Right ventricle myocardium inferior (tissue), 1 donor: Measurements from ENCODE around the gene VARS2. TPM values are rescaled to one million over a fixed set of nuclear protein-coding genes. Genes with fewer than 3 reads are reported as not detected.
"Not testable (repeated sequence)": the region's sequence is repeated elsewhere in the genome, so short reads cannot be mapped to it uniquely, and the experiment has no call there.

Experiments used
- ATAC-seq: fragments of 200-7000 bp; cut with Tn5 transposase; one replicate; pipeline ENCODE4 v1.9.1; 2020; ENCODE audit warnings: mild to moderate bottlenecking, moderate library complexity
- DNase-seq: peaks from one replicate; pipeline ENCODE4 v3.0.0; 2021; ENCODE audit errors: missing footprints
- intact Hi-C: fragments of 100-400 bp; cut with DNase I; formaldehyde crosslinking; loops from one replicate; pipeline ENCODE4 v1.11.0; 2022
- long read RNA-seq: library from polyadenylated mRNA; unstranded; transcript quantifications from one replicate; pipeline ENCODE4 v2.0.0, GENCODE V29; 2021
- total RNA-seq: library from RNA; stranded (reverse); fragmentation: NEBNext Ultra II Directional; extraction: Animal tissue kit (Norgen Biotek cat#: 25700); gene quantifications from one replicate; pipeline ENCODE4 v1.2.1, GENCODE V29; 2021
- donor health status: DM: no; HTN: yes; CAD: no; lungs with severe emphysema.

The VARS2 gene
- 18.3 TPM for total RNA-seq
- long read RNA-seq, full-length matches to known transcripts = 3 of 13 reads
- long read RNA-seq, partial matches to known transcripts = 3 of 13 reads
- long read RNA-seq, other reads (novel, unspliced or antisense) = 7 of 13 reads

GRCh38 chr6:30914076-30914853 is at the start of gene VARS2:
VARS2 (plus strand) TSS chr6:30914238; CDS start chr6:30914837, 599 bp downstream.
- DNase-seq = peak; percentile 94
- peak; percentile 98 for ATAC-seq
- intact Hi-C loops = loop anchor here (1.0 to 2.0 kb wide), 2 partner anchors 129 to 154 kb away; no protein-coding TSS in a partner anchor

- DNase-seq = no peak
- intact Hi-C loops = no loop called here
- no peak for ATAC-seq
Observed at GRCh38 chr6:30864325-30864724, 49.7 kb upstream of the VARS2 start.

- intact Hi-C loops, DNase-seq, ATAC-seq: not testable (repeated sequence)
Observed at GRCh38 chr6:30869241-30869749, 44.7 kb upstream of the VARS2 start.

GRCh38 chr6:30870546-30870945 is 43.5 kb upstream of the VARS2 start:
- intact Hi-C loops = no loop called here
- DNase-seq (no peak), ATAC-seq (no peak)

GRCh38 chr6:30871592-30872183 is 42.4 kb upstream of the VARS2 start:
- ATAC-seq = no peak
- intact Hi-C loops = no loop called here
- DNase-seq = no peak

- intact Hi-C loops = no loop called here
- DNase-seq (no peak), ATAC-seq (no peak)
Observed at GRCh38 chr6:30873137-30873640, 40.8 kb upstream of the VARS2 start.

- DNase-seq, ATAC-seq, intact Hi-C loops: not testable (repeated sequence)
Observed at GRCh38 chr6:30873795-30874194, 40.2 kb upstream of the VARS2 start.

- intact Hi-C loops = loop anchor here (2.0 to 5.0 kb wide), 3 partner anchors 133 to 198 kb away; partner anchors contain the start of genes FLOT1, IER3 and TUBB
- DNase-seq (no peak), ATAC-seq (no peak)
Observed at GRCh38 chr6:30875244-30876038, 38.6 kb upstream of the VARS2 start.

- ATAC-seq (no peak), DNase-seq (no peak)
- intact Hi-C loops = loop anchor here (2.0 to 5.0 kb wide), 3 partner anchors 134 to 199 kb away; partner anchors contain the start of genes FLOT1, IER3 and TUBB
Observed at GRCh38 chr6:30876039-30876730, 37.9 kb upstream of the VARS2 start.

GRCh38 chr6:30877419-30878262 is 36.4 kb upstream of the VARS2 start:
- intact Hi-C loops = loop anchor here (1.0 to 5.0 kb wide), 4 partner anchors 49 to 200 kb away; partner anchors contain the start of genes FLOT1, IER3 and TUBB
- DNase-seq (peak; percentile 95), ATAC-seq (peak; percentile 93)

GRCh38 chr6:30879684-30880427 is 34.2 kb upstream of the VARS2 start:
- intact Hi-C loops = loop anchor here (5.0 kb wide), 3 partner anchors 138 to 203 kb away; partner anchors contain the start of genes FLOT1 and IER3
- DNase-seq = no peak
- no peak for ATAC-seq

GRCh38 chr6:30880698-30881252 is 33.3 kb upstream of the VARS2 start:
- intact Hi-C loops = loop anchor here (5.0 kb wide), 1 partner anchor 148 kb away; no protein-coding TSS in a partner anchor
- ATAC-seq = no peak
- DNase-seq = no peak

- ATAC-seq = no peak
- intact Hi-C loops = loop anchor here (5.0 kb wide), 1 partner anchor 149 kb away; no protein-coding TSS in a partner anchor
Observed at GRCh38 chr6:30881392-30882203, 32.4 kb upstream of the VARS2 start.

GRCh38 chr6:30882204-30882758 is 31.8 kb upstream of the VARS2 start:
- DNase-seq (no peak), ATAC-seq (no peak)
- intact Hi-C loops = loop anchor here (5.0 kb wide), 1 partner anchor 150 kb away; no protein-coding TSS in a partner anchor

More at GRCh38 chr6:30881392-30882203, 32.4 kb upstream of the VARS2 start:
- no peak for DNase-seq
